Hippocampal formation (tissue), 2 donors: ENCODE data around the gene TIRAP.
"Not testable (repeated sequence)": the region's sequence is repeated elsewhere in the genome, so short reads cannot be mapped to it uniquely, and the experiment has no call there.

Source experiments
- DNase-seq, 2 donors: peaks; one replicate each; lab custom pipeline; 2025; lab: John Stamatoyannopoulos, UW

Gene TIRAP

GRCh38 chr11:126288237-126288636 lies 5.3 kb downstream of the TIRAP start:
- DNase-seq: no peak

- DNase-seq: no peak
Measured at GRCh38 chr11:126290887-126291286, 8.0 kb downstream of the TIRAP start.

GRCh38 chr11:126293726-126294125 lies 10.8 kb downstream of the TIRAP start:
- no peak for DNase-seq

GRCh38 chr11:126297004-126297403 lies 14.1 kb downstream of the TIRAP start:
- DNase-seq: no peak

GRCh38 chr11:126303623-126304456 lies 20.9 kb downstream of the TIRAP start, which contains the start of gene DCPS:
DCPS (plus strand) TSS chr11:126304060; CDS start chr11:126304081, 21 bp downstream.
- DNase-seq: peak; percentile 78 to 87

- DNase-seq: peak in 1 of 2 donors; percentile 72
Measured at GRCh38 chr11:126304457-126305075, 21.7 kb downstream of the TIRAP start.

- DNase-seq: no peak
Measured at GRCh38 chr11:126305699-126306098, 22.8 kb downstream of the TIRAP start.

- DNase-seq: peak in 1 of 2 donors; percentile 29
Measured at GRCh38 chr11:126307706-126308105, 24.8 kb downstream of the TIRAP start.

GRCh38 chr11:126308271-126308671 lies 25.4 kb downstream of the TIRAP start:
- DNase-seq: peak in 1 of 2 donors; percentile 42

GRCh38 chr11:126308771-126309170 lies 25.9 kb downstream of the TIRAP start:
- not testable (repeated sequence) for DNase-seq

- DNase-seq: peak; percentile 48 to 77
Measured at GRCh38 chr11:126310200-126310991, 27.5 kb downstream of the TIRAP start.

GRCh38 chr11:126310992-126311310 lies 28.1 kb downstream of the TIRAP start:
- DNase-seq: no peak

- no peak for DNase-seq
Measured at GRCh38 chr11:126311401-126312291, 28.8 kb downstream of the TIRAP start.

- no peak for DNase-seq
Measured at GRCh38 chr11:126312961-126313360, 30.1 kb downstream of the TIRAP start.

GRCh38 chr11:126313826-126314225 lies 30.9 kb downstream of the TIRAP start:
- DNase-seq: no peak

GRCh38 chr11:126317432-126317755 lies 34.5 kb downstream of the TIRAP start:
- DNase-seq: no peak

- no peak for DNase-seq
Measured at GRCh38 chr11:126317756-126318573, 35.1 kb downstream of the TIRAP start.

- DNase-seq: peak; percentile 13 to 58
Measured at GRCh38 chr11:126318574-126319373, 35.9 kb downstream of the TIRAP start.

- no peak for DNase-seq
Measured at GRCh38 chr11:126319374-126319740, 36.5 kb downstream of the TIRAP start.

GRCh38 chr11:126322996-126323395 lies 40.1 kb downstream of the TIRAP start:
- DNase-seq: no peak
